GM19035 (cell line): ENCODE results near the gene METTL17.
"Not testable (repeated sequence)": the region's sequence is repeated elsewhere in the genome, so short reads cannot be mapped to it uniquely, and the experiment has no call there.

ENCODE experiments used
- ATAC-seq: cut with Tn5 transposase; IDR thresholded peaks from one replicate; pipeline ENCODE4 v1.9.1; 2021; ENCODE audit not compliant: unreplicated experiment

The METTL17 gene

GRCh38 chr14:21023817-21024584, 34.2 kb downstream of the METTL17 start:
- no peak for ATAC-seq

- no peak for ATAC-seq
Measured at GRCh38 chr14:21024585-21025370, 35.0 kb downstream of the METTL17 start, which contains the start of gene NDRG2. Gene NDRG2 (minus strand): TSS chr14:21025061. CDS start chr14:21023315, 1,746 bp downstream.

- no peak for ATAC-seq
Measured at GRCh38 chr14:21025371-21026273, 35.8 kb downstream of the METTL17 start.

GRCh38 chr14:21026274-21026987, 36.7 kb downstream of the METTL17 start:
- no peak for ATAC-seq

GRCh38 chr14:21026988-21027315, 37.2 kb downstream of the METTL17 start:
- no peak for ATAC-seq

GRCh38 chr14:21029917-21030316, 40.1 kb downstream of the METTL17 start, which contains the start of gene TPPP2:
Gene TPPP2 (plus strand): TSS chr14:21030217. CDS start chr14:21030582, 365 bp downstream.
- no peak for ATAC-seq

- no peak for ATAC-seq
Measured at GRCh38 chr14:21030531-21030930, 40.8 kb downstream of the METTL17 start.

GRCh38 chr14:21032326-21033132, 42.7 kb downstream of the METTL17 start:
- no peak for ATAC-seq

GRCh38 chr14:21033133-21033698, 43.4 kb downstream of the METTL17 start:
- ATAC-seq = no peak

- ATAC-seq = no peak
Measured at GRCh38 chr14:21034707-21035106, 44.9 kb downstream of the METTL17 start, which contains the start of gene RNASE13. Gene RNASE13 (minus strand): TSS chr14:21034807. CDS start chr14:21034288, 519 bp downstream.

- ATAC-seq = no peak
Measured at GRCh38 chr14:21036751-21037150, 47.0 kb downstream of the METTL17 start.

- no peak for ATAC-seq
Measured at GRCh38 chr14:21037156-21037555, 47.4 kb downstream of the METTL17 start.

- ATAC-seq = no peak
Measured at GRCh38 chr14:21038441-21039422, 49.0 kb downstream of the METTL17 start.

GRCh38 chr14:21039585-21040369, 50.0 kb downstream of the METTL17 start:
- ATAC-seq = no peak

- ATAC-seq = no peak
Measured at GRCh38 chr14:21040370-21040925, 50.7 kb downstream of the METTL17 start.

GRCh38 chr14:21040941-21041340, 51.2 kb downstream of the METTL17 start:
- ATAC-seq = not testable (repeated sequence)
